AG08395 (cell line): ENCODE measurements around the gene CD300H.
"Not testable (repeated sequence)": the region's sequence is repeated elsewhere in the genome, so short reads cannot be mapped to it uniquely, and the experiment has no call there.

Source experiments
- DNase-seq: peaks from one replicate; pipeline ENCODE4 v3.0.0; 2012; ENCODE audit warnings: mixed read lengths, low spot score

CD300H gene

GRCh38 chr17:74584292-74585060, 17.2 kb upstream of the CD300H start:
- no peak for DNase-seq

GRCh38 chr17:74582633-74583032, 15.3 kb upstream of the CD300H start:
- no peak for DNase-seq

- no peak for DNase-seq
Observed at GRCh38 chr17:74579900-74580299, 12.6 kb upstream of the CD300H start.

- no peak for DNase-seq
Observed at GRCh38 chr17:74578979-74579378, 11.7 kb upstream of the CD300H start.

- no peak for DNase-seq
Observed at GRCh38 chr17:74574489-74575142, 7.3 kb upstream of the CD300H start.

GRCh38 chr17:74573635-74574034, 6.3 kb upstream of the CD300H start:
- DNase-seq = not testable (repeated sequence)

GRCh38 chr17:74573169-74573568, 5.9 kb upstream of the CD300H start:
- DNase-seq = no peak

GRCh38 chr17:74571621-74572270, 4.4 kb upstream of the CD300H start:
- no peak for DNase-seq

- DNase-seq = peak; percentile 88
Observed at GRCh38 chr17:74569020-74570003, 2.0 kb upstream of the CD300H start.

GRCh38 chr17:74568106-74568873, 981 bp upstream of the CD300H start:
- DNase-seq = no peak

GRCh38 chr17:74566132-74566753, 1.1 kb downstream of the CD300H start:
- DNase-seq = peak; percentile 40

GRCh38 chr17:74565126-74565525, 2.2 kb downstream of the CD300H start:
- no peak for DNase-seq

GRCh38 chr17:74563358-74563757, 4.0 kb downstream of the CD300H start:
- no peak for DNase-seq

GRCh38 chr17:74561586-74561985, 5.7 kb downstream of the CD300H start:
- no peak for DNase-seq

- no peak for DNase-seq
Observed at GRCh38 chr17:74558882-74559519, 8.3 kb downstream of the CD300H start.

- DNase-seq = not testable (repeated sequence)
Observed at GRCh38 chr17:74558402-74558801, 8.9 kb downstream of the CD300H start.

- no peak for DNase-seq
Observed at GRCh38 chr17:74555427-74555940, 11.8 kb downstream of the CD300H start.

- no peak for DNase-seq
Observed at GRCh38 chr17:74554909-74555308, 12.4 kb downstream of the CD300H start.

- DNase-seq = peak; percentile 12
Observed at GRCh38 chr17:74552037-74552436, 15.3 kb downstream of the CD300H start.

- DNase-seq = no peak
Observed at GRCh38 chr17:74550602-74551001, 16.7 kb downstream of the CD300H start.
